ENCODE data around the gene PIP4K2A.

Gene PIP4K2A

GRCh38 chr10:22634606-22635459 is 79.5 kb downstream of the PIP4K2A start:
- DNase-seq, result no peak

- no peak for DNase-seq
Observed at GRCh38 chr10:22634093-22634492, 80.3 kb downstream of the PIP4K2A start.

GRCh38 chr10:22633528-22633927 is 80.8 kb downstream of the PIP4K2A start:
- DNase-seq, result no peak

- DNase-seq, result no peak
Observed at GRCh38 chr10:22633106-22633505, 81.3 kb downstream of the PIP4K2A start.

GRCh38 chr10:22631646-22632278 is 82.6 kb downstream of the PIP4K2A start:
- peak; percentile 72 for DNase-seq

- no peak for DNase-seq
Observed at GRCh38 chr10:22631185-22631584, 83.2 kb downstream of the PIP4K2A start.

GRCh38 chr10:22630234-22631174 is 83.9 kb downstream of the PIP4K2A start:
- DNase-seq, result no peak

- DNase-seq, result no peak
Observed at GRCh38 chr10:22629852-22630233, 84.5 kb downstream of the PIP4K2A start.

GRCh38 chr10:22629126-22629525 is 85.3 kb downstream of the PIP4K2A start:
- no peak for DNase-seq

- DNase-seq, result no peak
Observed at GRCh38 chr10:22628309-22628708, 86.1 kb downstream of the PIP4K2A start.

GRCh38 chr10:22626784-22627183 is 87.6 kb downstream of the PIP4K2A start:
- DNase-seq, result no peak

- peak; percentile 18 for DNase-seq
Observed at GRCh38 chr10:22625516-22626290, 88.7 kb downstream of the PIP4K2A start.

- DNase-seq, result no peak
Observed at GRCh38 chr10:22624287-22624738, 90.1 kb downstream of the PIP4K2A start.

GRCh38 chr10:22623633-22624253 is 90.6 kb downstream of the PIP4K2A start:
- DNase-seq, result no peak

- peak; percentile 26 for DNase-seq
Observed at GRCh38 chr10:22622242-22622806, 92.1 kb downstream of the PIP4K2A start.

GRCh38 chr10:22621726-22622125 is 92.7 kb downstream of the PIP4K2A start:
- no peak for DNase-seq

GRCh38 chr10:22620929-22621328 is 93.4 kb downstream of the PIP4K2A start:
- DNase-seq, result no peak

- peak; percentile 62 for DNase-seq
Observed at GRCh38 chr10:22620140-22620857, 94.1 kb downstream of the PIP4K2A start.

- DNase-seq, result no peak
Observed at GRCh38 chr10:22619101-22619500, 95.3 kb downstream of the PIP4K2A start.

GRCh38 chr10:22618078-22618785 is 96.1 kb downstream of the PIP4K2A start:
- DNase-seq, result no peak
